IPS-NIHi7 (cell line): Measurements from ENCODE around the gene GPR150.
"Not testable (repeated sequence)": the region's sequence is repeated elsewhere in the genome, so short reads cannot be mapped to it uniquely, and the experiment has no call there.

Experiments
- DNase-seq: peaks from one replicate; pipeline ENCODE4 v3.0.0; 2012; ENCODE audit warnings: mixed read lengths; ENCODE audit errors: extremely low spot score

GPR150 gene

DNA sequence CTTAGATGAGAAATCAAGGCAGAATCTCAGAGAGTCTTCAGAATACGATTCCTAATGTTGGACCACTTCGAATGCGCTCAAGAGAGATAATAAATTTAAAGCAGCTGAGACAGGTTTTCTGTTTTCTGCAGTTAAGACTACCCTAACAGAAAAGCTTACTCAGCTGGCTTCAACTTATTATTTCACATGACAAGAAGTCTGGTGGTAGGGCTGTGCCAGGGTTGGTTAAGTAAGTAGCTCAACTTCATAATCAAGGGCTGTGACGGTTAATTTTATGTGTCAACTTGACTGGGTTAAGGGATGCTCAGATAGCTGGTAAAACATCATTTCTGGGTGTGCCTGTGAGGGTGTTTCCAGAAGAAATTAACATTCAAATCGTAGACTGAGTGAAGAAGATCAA is 3.8 kb downstream of the GPR150 start:
- no peak for DNase-seq

DNA sequence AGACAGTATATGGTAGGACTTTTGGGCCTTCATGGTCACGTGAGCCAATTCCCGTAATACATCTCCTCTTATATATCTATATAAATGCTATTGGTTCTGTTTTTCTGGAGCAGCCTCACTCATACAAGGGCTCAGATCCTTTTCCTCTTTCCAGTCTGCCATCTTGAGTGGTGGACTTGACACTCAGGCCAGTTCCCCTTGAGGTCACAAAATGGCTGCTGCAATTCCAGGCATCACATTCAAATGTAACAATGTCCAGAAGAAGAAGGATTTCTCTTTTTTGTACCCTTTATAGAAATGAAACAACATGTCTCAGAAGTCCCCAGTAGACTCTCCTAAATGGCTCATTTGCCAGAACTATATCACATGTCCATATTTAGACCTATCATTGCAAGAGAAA is 4.5 kb downstream of the GPR150 start:
- no peak for DNase-seq

DNA sequence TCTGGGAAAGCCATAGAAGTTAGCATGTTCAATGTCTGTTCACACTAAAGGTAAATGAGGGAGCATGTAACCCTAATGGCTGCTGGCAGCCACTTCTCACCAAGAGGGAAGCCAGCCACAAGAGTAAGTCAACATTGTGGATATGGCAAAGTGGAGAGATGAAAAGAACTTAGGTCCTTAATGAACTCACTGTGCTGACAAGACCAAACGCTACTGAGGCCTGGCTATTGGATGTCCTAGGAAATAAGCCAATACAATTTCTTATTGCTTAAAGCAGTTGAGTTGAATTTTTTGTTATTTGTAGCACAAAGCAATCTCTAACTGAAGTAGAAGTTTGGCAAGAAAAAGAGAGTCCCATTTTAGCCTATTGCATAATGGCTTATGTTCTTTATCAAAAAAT is 6.8 kb downstream of the GPR150 start:
- no peak for DNase-seq

DNA sequence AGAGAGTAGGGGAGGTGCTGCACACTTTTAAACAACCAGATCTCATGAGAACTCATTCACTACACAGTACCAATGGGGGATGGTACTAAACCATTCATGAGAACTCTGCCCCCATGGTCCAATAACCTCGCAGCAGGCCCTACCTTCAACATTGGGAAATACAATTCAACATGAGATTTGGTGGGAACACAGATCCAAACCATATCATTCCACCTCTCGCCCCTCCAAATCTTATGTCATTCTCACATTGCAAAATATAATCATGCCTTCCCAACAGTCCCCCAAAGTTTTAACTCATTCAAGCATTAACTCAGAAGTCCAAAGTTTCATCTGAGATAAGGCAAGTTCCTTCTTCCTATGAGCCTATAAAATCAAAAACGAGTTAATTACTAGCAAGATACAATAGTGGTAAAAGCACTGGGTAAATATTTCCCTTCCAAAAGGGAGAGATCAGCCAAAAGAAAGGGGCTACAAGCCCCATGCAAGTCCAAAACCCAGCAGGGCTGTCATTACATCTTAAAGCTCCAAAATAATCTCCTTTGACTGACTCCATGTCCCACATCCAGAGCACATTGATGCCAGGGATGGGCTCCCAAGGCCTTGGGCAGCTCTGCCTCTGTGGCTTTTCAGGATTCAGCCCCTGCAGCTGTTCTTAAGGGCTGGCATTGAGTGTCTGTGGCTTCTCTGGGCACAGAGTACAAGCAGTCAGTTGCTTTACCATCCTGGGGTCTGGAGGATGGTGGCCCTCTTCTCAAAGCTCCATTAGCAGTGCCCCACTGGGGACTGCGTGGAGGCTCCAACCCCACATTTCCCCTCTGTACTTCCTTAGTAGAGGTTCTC is 8.3 kb downstream of the GPR150 start:
- DNase-seq = no peak

DNA sequence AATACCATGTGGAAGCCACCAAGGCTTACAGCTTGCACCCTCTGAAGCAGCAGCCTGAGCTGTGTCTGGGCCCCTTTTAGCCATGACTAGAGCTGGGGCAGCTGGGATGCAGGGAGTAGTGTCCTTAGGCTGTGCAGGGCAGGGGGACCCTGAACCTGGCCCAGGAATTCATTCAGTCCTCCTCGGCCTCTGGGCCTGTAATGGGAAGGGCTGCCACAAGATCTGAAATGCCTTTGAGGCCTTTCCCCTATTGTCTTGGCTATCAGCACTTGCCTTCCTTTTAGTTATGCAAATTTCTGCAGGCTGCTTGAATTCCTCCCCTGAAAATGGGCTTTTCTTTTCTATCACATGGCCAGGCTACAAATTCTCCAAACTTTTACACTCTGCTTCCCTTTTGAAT is 9.0 kb downstream of the GPR150 start:
- DNase-seq = no peak

DNA sequence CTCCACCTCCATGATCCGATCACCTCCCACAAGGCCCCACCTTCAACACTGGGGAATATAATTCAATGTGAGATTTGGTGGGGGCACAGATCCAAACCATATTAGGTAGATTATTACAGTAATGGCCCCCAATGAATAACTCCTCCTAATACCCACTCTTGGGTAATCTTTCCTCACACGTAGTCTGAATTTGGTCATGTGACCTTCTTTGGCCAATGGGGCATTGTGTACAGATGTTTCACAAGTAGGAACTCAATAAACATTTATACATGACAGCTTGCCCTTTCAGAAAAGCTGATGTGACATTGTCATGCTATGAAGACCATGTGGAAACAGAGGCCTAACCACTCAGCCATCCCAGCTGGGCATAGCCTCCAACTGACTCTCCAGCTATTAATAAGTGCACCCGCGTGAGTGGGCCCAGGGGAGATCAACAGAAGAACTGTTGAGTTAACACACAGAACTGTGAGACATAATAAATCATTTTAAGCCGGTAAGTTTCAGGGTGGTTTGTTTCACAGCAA is 10.6 kb downstream of the GPR150 start:
- no peak for DNase-seq

DNA sequence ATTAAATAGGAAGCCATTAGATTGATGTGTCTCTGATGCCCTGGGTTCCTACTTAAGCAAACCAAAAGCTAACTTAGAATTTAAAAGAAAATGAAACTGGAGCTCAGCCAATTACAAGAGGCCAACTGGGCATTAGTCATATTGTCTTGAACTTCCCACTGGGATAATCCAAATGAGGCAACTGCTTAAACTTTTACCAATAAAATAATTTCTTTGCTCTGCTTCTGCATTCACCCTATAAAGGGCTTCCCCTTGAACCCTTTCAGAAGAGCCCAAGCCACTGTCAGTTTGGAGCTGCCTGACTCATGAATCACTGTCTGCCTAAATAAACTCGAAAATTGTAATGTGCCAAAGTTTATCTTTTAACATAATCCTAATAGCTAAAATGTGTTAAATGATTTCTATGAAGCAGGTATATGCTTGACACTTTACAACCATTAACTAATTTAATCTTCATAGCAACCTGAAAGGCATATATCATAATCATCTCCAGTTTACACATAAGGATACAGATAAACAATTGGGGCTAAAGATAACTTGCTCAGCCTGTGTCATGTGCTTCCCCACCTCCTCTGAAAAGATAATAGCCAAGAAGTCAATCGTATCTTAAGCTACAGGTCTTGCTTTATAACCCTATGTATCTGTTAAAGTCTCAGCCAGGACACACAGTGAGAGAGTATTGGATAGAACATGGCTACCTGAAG is 11.5 kb downstream of the GPR150 start:
- no peak for DNase-seq

DNA sequence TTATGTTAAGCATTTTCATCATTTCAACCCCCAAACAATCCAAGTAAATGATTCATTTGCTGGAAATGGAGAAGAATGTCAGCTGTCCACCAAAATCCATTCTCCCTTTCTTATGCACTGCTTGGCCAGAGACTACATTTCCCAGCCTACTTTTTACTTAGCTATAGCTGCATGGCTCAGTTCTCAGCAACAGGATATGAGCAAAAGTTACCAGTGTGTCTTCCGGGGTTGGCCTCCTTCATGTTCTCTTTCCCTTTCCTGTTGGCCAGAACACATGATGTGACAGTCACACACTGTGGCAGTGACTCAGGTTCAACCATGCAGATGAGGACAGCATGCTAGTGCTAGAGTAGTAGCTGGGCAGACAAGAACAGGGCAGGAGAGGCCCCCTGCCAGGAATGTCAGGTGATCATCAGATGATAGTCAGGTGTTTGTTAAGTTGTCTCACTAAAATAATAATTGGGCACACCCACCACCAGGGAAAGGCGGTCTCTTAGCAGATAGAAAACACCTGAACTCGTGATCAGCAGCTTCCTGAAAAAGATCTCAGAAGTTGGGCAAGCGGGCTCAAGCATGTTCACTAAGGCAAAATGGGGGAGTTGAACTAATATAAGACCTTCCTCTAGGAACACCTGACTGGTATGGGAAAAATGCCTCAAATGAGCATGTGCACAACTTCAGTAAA is 12.2 kb downstream of the GPR150 start:
- DNase-seq = no peak

DNA sequence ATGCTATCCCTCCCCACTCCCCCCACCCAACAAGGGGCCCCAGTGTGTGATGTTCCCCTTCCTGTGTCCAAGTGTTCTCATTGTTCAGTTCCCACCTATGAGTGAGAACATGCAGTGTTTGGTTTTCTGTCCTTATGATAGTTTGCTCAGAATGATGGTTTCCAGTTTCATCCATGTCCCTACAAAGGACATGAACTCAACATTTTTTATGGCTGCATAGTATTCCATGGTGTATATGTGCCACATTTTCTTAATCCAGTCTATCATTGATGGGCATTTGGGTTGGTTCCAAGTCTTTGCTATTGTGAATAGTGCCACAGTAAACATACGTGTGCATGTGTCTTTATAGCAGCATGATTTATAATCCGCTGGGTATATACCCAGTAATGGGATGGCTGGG is 13.1 kb downstream of the GPR150 start:
- DNase-seq = not testable (repeated sequence)

DNA sequence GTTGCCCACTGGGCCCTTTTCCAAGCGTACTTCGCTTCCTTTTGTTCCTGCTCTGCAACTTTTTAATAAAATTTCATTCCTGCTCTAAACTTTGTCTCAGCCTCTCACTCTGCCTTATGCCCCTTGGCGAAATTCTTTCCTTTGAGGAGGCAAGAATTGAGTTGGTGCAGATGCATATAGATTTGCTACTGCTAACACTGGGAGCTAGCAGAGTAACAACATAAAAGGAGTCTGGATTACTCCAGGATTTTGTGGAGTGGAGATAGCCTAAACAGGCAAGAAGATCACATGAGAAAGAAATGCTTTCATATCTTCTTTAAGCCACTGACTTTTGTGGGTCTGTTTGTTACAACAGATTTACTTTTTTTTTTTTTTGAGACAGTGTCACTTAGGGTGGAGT is 13.8 kb downstream of the GPR150 start:
- DNase-seq = no peak

DNA sequence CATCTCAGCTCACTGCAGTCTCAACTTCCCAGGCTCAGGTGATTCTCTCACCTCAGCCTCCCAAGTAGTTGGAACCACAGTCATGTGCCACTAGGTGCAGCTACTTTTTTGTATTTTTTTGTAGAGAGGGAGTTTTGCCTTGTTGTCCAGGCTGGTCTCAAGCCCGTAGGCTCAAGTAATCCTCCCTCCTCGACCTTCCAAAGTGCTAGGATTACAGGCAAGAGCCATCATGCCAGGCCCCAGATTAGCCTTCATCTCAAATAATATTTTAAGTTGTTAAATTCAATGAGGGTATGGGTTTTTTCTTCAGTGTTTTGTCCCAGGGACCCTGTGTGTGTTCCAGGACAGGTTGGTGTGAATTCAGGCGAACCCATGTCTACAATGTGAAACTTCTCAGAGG is 14.2 kb downstream of the GPR150 start:
- no peak for DNase-seq

DNA sequence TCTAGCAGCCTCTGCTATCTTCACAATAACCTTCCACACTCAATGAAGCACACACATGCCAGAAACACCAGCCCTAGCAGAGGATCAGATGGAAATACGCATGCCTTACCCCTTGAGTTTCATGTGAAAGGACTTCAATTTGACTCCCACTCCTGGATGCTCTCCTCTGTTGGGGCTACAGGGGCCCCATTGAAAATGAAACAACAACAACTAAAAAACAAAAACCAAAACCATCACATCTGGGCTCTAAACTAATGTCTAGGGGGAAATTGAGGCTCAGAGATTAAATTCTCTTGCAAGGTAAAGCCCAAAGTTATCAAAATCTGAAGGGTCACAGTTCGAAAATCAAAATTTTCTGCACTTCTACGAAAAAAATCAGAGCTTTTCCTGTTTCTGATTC is 18.7 kb downstream of the GPR150 start:
- DNase-seq = no peak

DNA sequence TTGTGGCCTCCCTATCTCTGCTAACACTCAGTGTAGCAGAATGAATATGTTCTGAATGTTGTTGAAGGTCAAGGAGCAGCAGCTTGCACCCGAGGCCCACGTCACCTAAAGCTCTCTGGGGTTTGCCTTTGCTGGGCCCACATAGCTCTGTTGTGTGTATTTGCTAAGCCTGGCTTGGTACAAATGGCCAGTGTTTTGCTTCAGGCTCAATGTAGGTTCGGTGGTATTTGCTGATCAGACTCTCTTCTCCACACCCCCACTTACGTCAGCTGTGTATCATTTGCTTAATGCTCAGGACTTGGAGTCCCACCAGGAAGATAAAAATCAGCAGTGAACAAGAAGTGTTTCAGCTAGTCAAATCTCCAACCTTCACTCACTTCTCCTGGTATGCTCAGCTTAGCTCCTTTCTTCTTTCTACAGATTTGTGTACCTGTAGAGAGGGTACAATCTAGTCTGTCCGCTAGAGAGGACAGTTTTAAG is 21.9 kb downstream of the GPR150 start:
- DNase-seq = no peak

DNA sequence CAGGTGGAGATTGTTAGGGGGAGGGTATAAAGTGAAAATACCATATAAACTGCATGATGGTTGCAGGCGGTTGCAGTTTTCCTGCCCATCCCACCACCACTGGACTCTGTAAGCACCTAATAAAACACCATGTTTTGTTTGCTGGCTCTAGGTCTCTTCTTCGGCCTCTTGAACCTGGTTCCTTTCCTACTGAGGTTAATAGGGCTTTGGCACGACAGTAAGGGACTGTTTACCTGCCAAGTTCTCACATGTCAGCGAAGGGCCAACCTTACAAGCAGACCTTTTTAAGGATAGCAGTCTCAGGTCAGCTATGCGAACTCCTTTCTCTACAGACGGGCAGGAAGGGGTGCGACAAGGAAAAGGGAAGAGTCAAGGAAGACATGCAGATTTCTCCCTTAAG is 23.3 kb downstream of the GPR150 start:
- no peak for DNase-seq

DNA sequence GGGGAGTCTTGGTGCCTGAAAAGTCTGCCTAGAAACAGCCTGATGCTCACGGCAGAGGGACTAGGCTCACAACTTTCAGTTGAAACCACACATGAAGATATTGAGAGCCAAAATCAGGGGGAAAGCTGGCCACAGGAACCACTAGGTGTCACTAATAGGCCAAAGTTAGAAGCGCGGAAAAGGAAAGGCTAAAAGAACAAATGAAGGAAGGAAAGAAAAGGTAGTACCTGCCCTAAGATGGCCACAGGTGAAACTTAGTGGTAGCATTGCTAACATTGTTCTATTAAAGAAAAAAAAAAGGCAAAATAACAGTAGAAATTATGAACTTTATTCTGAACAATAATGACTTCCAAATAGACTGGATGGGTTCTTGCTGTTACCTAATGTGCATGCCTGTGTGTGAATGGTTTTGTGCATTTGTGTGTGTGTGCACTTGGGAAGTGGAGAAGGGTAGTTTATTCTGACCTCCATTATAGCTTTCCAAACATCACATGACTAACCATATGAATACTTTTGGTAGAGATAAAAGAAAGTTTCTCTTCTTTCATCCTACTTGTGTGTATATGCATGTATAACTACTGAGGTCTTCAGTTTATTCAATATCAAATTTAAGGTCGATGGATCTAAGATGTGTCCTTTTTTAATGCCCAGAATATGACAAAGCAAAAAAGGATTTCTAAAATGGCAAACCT is 24.6 kb downstream of the GPR150 start:
- peak; percentile 68 for DNase-seq

DNA sequence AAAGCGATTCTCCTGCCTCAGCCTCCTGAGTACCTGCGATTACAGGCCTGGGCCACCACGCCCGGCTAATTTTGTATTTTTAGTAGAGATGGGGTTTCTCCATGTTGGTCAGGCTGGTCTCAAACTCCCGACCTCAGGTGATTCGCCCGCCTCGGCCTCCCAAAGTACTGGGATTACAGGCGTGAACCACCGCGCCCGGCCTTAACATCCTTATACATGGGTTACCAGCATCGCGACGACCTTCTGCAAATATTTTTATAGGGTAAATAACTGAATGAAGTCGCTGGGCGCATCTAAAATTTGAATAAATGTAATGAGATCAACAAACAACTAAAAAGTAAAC is 26.3 kb downstream of the GPR150 start:
- not testable (repeated sequence) for DNase-seq

DNA sequence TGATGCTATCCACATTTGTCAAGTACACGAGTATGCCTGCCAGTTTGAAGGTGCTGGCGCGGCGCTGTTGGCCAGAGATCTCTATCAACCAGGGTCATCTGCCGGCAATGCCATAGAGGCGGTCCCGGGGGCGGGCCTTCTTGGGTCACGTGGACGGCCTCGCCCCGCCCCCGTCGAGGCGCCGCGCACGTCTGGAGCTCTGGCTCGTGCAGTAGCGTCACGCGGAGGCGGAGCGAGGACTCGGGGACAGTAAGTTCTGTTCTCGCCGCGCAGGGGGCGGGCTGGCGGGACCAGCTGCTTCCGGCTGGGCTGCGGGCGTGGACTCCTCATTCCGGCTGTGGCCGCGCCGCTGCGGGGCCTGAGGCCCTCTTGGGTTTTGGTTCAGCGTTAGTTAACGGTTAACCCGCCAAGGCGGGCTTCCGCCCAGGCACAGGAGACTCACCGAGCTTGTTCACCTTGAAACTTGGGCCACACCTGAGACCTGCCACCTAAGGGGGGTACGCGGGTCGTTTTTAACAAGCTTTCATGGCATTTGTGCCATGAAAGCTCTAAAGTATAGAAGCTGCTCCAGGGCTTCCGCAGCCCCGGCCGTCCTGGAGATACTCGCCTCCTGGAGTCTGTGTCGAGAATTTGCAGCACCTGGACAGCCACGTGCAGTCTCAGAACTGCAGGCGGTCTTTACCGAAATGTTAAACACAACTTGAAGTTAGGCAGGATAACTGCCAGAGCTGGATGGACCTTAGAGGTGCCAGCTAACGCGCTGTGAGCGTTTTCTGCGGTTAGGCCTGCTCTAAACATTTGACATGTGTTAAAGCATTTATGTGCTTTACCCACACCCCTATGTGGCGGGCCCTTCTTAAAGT is 26.9 kb downstream of the GPR150 start, which contains the start of gene RFESD:
Gene RFESD (plus strand): TSS at position 209 of the 863 bp plus-strand sequence. CDS start 5,495 bp downstream, outside the sequence.
- peak; percentile 94 for DNase-seq

DNA sequence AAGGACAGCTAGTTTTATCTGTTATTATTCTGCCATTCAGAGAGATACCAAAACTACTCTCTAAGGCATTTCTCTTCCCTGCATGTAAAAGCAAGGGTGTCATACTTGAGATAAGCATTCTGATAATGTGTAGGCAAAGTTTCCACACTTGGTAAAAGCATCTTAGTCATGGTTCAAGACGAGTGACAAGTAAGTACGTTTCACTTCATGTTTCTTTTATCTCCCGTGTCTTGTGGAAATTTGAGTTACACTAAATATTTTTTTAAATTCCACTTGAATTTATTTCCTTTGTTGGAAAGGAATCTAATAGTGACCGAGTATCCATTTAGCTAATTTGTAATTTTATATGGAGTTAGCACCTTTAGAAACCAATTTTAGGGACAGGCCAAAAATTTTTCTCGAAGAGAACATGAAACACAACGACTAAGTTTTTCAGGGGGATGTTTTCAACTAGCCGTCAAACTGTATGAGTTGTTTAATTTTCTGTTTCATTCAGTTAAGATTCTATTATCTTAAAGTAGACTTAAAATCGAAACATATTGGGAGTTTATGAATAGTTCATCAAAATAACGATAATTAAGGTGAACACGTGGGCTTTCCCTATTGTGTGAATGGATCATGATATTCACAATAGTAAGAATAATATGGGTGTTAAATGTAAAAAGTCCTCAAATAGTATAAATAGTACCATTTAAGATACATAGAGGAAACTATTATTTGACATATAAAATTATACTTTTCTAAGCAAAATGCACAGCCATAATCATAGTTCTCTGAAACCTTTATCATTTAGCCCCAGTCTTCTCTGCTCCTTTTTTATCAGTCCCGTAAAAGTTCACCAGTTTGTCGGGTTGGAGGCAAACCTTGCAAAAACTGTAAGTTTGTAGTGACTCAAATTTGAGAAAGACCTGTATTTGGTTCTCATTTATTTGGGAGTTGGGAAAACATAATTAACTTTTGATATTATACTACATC is 28.3 kb downstream of the GPR150 start:
- no peak for DNase-seq

DNA sequence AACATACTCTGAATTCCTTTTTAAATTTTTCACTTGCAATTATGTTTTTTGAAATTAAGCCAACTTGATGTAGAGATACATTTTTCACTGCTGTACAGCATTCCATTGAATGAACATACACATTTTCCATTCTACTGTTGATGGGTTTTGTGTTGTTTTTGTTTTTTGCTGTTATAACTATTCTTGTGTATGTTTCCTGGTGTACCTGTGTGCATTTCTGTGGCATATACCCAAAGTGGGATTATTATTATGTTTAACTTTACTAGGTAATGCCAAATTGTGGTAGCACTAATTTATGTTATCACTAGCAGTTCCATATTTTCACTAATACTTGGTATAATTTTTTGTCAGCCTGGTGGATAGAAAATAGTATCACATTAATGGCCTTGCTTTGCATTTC is 29.4 kb downstream of the GPR150 start:
- DNase-seq = no peak
